SK-N-SH (cell line): ENCODE measurements around the gene KCNG4. TPM values are rescaled to one million over a fixed set of nuclear protein-coding genes. Genes with fewer than 3 reads are reported as not detected.

Experiments
- CTCF ChIA-PET: fragments of 300-600, 350-600 bp; formaldehyde crosslinking; extraction: SDS; loops from one replicate; lab custom pipeline; 2021; lab: Yijun Ruan, JAX
- POLR2A ChIA-PET: fragments of 350-600 bp; sonication (Branson Sonifier 250); formaldehyde crosslinking; extraction: SDS; loops from one replicate; lab custom pipeline; 2020; ENCODE audit warnings: antibody characterized with exemption, inconsistent platforms; lab: Yijun Ruan, JAX
- DNase-seq: peaks from one replicate; pipeline ENCODE4 v3.0.0; 2012
- H2AFZ ChIP-seq: fragments of 200-600 bp; sonication (generic); 2 replicates; pipeline ENCODE4 v1.8.1; 2016; ENCODE audit warnings: antibody characterized with exemption, mild to moderate bottlenecking, low read depth
- H3F3A ChIP-seq: fragments of 200-600 bp; sonication (generic); replicated peaks from 2 replicates; pipeline ENCODE3; 2016; ENCODE audit warnings: antibody characterized with exemption, mild to moderate bottlenecking; ENCODE audit not compliant: insufficient read depth
- H3K27ac ChIP-seq, 2 experiments: fragments of 200-500 bp in 1 of 2; fragments of 200-600 bp in 1 of 2; sonication (Bioruptor generic) in 1 of 2; sonication (generic), shearing (Covaris generic) in 1 of 2; 2 replicates each; pipeline versions ENCODE4 v1.5.1 to v1.6.1; 2014 to 2016; ENCODE audit warnings: low read depth in 2 of 2, inconsistent platforms in 1 of 2, low read length in 1 of 2, mild to moderate bottlenecking in 1 of 2, mixed read lengths in 1 of 2
- H3K27me3 ChIP-seq: fragments of 200-600 bp; sonication (generic), shearing (Covaris generic); 2 replicates; pipeline ENCODE4 v1.6.1; 2016; ENCODE audit warnings: mixed run types; ENCODE audit not compliant: insufficient read depth
- H3K36me3 ChIP-seq, 2 experiments: fragments of 200-500 bp in 1 of 2; fragments of 200-600 bp in 1 of 2; sonication (Bioruptor generic) in 1 of 2; sonication (generic) in 1 of 2; replicated peaks in 1 of 2; 2 replicates each; pipeline versions ENCODE3 to v1.5.1; 2014 to 2016; ENCODE audit warnings: low read length in 1 of 2, mild to moderate bottlenecking in 1 of 2; ENCODE audit not compliant: insufficient read depth in 2 of 2, control insufficient read depth in 1 of 2
- H3K4me1 ChIP-seq, 2 experiments: fragments of 200-500 bp in 1 of 2; fragments of 200-600 bp in 1 of 2; sonication (Bioruptor generic) in 1 of 2; sonication (generic), shearing (Covaris generic) in 1 of 2; 2 replicates each; pipeline versions ENCODE4 v1.5.1 to v1.6.1; 2014 to 2016; ENCODE audit warnings: low read depth in 1 of 2, low read length in 1 of 2, mixed run types in 1 of 2; ENCODE audit not compliant: insufficient read depth in 2 of 2, control insufficient read depth in 1 of 2
- H3K4me2 ChIP-seq: fragments of 200-600 bp; sonication (generic), shearing (Covaris generic); 2 replicates; pipeline ENCODE4 v1.6.1; 2017; ENCODE audit warnings: mixed run types
- H3K4me3 ChIP-seq, 2 experiments: fragments of 200-500 bp in 1 of 2; fragments of 200-600 bp in 1 of 2; sonication (Bioruptor generic) in 1 of 2; sonication (generic), shearing (Covaris generic) in 1 of 2; 2 replicates each; pipeline versions ENCODE4 v1.5.1 to v1.8.1; 2014 to 2016; ENCODE audit warnings: low read depth in 2 of 2, inconsistent platforms in 1 of 2, low read length in 1 of 2, mild to moderate bottlenecking in 1 of 2, mixed read lengths in 1 of 2, moderate library complexity in 1 of 2
- H3K79me2 ChIP-seq: fragments of 200-600 bp; sonication (generic); 2 replicates; pipeline ENCODE4 v1.8.1; 2017; ENCODE audit warnings: mild to moderate bottlenecking; ENCODE audit not compliant: insufficient read depth
- H3K9ac ChIP-seq: fragments of 200-600 bp; sonication (generic); 2 replicates; pipeline ENCODE4 v1.6.1; 2017; ENCODE audit warnings: mixed run types
- H3K9me2 ChIP-seq: fragments of 200-600 bp; sonication (generic); 2 replicates; pipeline ENCODE4 v1.6.1; 2017; ENCODE audit warnings: mixed run types
- H3K9me3 ChIP-seq: fragments of 200-600 bp; sonication (generic); 2 replicates; pipeline ENCODE4 v1.6.1; 2017; ENCODE audit warnings: mixed run types, mild to moderate bottlenecking, moderate library complexity
- H4K20me1 ChIP-seq: fragments of 200-600 bp; sonication (generic); 2 replicates; pipeline ENCODE4 v1.6.1; 2017; ENCODE audit warnings: mild to moderate bottlenecking, mixed run types; ENCODE audit not compliant: insufficient read depth
- CHD2 ChIP-seq: fragments of 150-350 bp; IDR thresholded peaks from 2 replicates; pipeline ENCODE4 v1.6.1; 2018; ENCODE audit warnings: low read length; ENCODE audit not compliant: partially characterized antibody
- EP300 ChIP-seq, 2 experiments: IDR thresholded peaks; 2 replicates each; pipeline versions ENCODE4 v1.4.0 to v1.6.1; 2012; ENCODE audit warnings: borderline replicate concordance in 1 of 2, low read depth in 1 of 2, low read length in 1 of 2
- GABPA ChIP-seq: IDR thresholded peaks from 2 replicates; pipeline ENCODE4 v1.4.0; 2012; ENCODE audit warnings: low read depth, mild to moderate bottlenecking
- JUND ChIP-seq: IDR thresholded peaks from 2 replicates; pipeline ENCODE4 v1.4.0; 2012
- MXI1 ChIP-seq: IDR thresholded peaks from 2 replicates; pipeline ENCODE4 v1.6.1; 2012; ENCODE audit warnings: mild to moderate bottlenecking, low read depth, low read length, improper control_type of control experiment
- NRF1 ChIP-seq: IDR thresholded peaks from 2 replicates; pipeline ENCODE4 v1.6.1; 2012; ENCODE audit warnings: low read depth, mild to moderate bottlenecking, low read length
- RAD21 ChIP-seq: IDR thresholded peaks from 2 replicates; pipeline ENCODE4 v1.6.1; 2012; ENCODE audit warnings: mild to moderate bottlenecking, low read length
- RCOR1 ChIP-seq: fragments of 150-350 bp; IDR thresholded peaks from 2 replicates; pipeline ENCODE4 v1.6.1; 2017; ENCODE audit warnings: antibody characterized with exemption, low read length
- SMC3 ChIP-seq: IDR thresholded peaks from 2 replicates; pipeline ENCODE4 v1.6.1; 2012; ENCODE audit warnings: low read depth, low read length, improper control_type of control experiment
- WGBS: methylation state at CpG from one replicate; pipeline ENCODE4 v1.1.6; 2017; ENCODE audit warnings: low lambda C conversion rate; 5-methylcytosine and 5-hydroxymethylcytosine counted together
- polyA plus RNA-seq, 3 experiments: library from polyadenylated mRNA; depleted of rRNA; stranded (reverse); fragments of >200 nt; gene quantifications; 2 replicates each; pipeline ENCODE4 v1.2.3, GENCODE V29; 2012
- TF ChIP-seq, protein P1 (sequence below): fragments of 200-600 bp; sonication (generic); IDR thresholded peaks from 2 replicates; pipeline ENCODE4 v1.6.1; 2017; ENCODE audit warnings: antibody characterized with exemption, mild to moderate bottlenecking, moderate library complexity
- TF ChIP-seq, protein P2 (sequence below): IDR thresholded peaks from 2 replicates; pipeline ENCODE4 v1.4.0; 2012; ENCODE audit warnings: low read depth
- TF ChIP-seq, protein P3 (sequence below): IDR thresholded peaks from 2 replicates; pipeline ENCODE4; 2012
- TF ChIP-seq, protein P4 (sequence below): IDR thresholded peaks from 2 replicates; pipeline ENCODE4 v1.4.0; 2012; ENCODE audit warnings: low read depth, borderline replicate concordance

KCNG4 gene
- polyA plus RNA-seq, 1 of the 3 experiments (the other 2 are of a cell fraction): not detected

DNA sequence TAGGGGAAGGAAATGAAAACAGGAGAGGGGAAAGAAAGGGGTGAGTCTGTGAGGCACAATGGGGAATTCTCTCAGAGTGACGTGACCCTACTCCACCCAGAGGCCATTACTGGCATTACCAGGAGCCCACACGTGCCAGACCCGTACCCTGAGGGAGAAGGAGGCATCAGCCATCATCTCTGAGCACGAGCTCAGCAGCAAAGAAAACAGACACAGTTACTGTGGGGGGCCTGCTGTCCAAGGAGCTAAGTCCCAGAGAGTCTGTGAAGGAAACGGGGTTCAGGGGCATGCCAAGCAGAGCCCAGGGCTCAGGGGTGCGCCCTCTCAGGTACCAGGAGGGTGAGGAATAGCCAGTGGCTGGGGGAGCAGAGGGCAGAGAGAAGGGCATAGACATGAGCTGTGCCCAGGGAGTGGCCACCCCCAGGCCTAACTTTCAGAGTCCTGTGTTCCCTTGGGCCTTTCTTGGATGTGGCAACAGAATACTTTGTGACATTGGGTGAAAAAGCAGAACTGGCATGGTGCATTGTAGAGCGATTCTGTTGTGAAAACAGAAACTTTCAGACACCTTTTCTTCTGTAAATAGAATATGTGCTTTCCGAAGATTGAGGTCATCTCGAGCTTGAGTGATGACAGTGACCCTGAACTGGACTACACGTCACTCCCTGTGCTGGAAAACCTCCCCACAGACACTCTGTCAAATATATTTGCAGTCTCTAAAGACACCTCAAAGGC lies 64.3 kb downstream of the KCNG4 start:
- peaks cover 0 to 21% of the 10 kb centered on the region in 2 experiments for H3K36me3 ChIP-seq
- H3K4me3 ChIP-seq: no peak overlapping the region
- H3K4me2 ChIP-seq: no peak overlapping the region
- 0 out of 2 replicates have a peak, but pooled peaks cover 5% of the 10 kb centered on the region for H4K20me1 ChIP-seq
- H3K27me3 ChIP-seq: no peaks in the 10 kb centered on the region
- no peaks in the 10 kb centered on the region for H3K9me2 ChIP-seq
- WGBS: 33% methylated on average over 9 of the region's 10 CpGs
- no peak overlapping the region for H3K27ac ChIP-seq
- H3F3A ChIP-seq: no peaks in the 10 kb centered on the region
- no peaks in the 10 kb centered on the region for H3K9me3 ChIP-seq
- no peak overlapping the region for H3K9ac ChIP-seq
- no peaks in the 10 kb centered on the region for H3K79me2 ChIP-seq
- DNase-seq: peak; percentile 91
- POLR2A ChIA-PET: interaction anchor here (1.2 kb wide), 1 partner anchor 12 kb away, joined by 4 read pairs; the partner anchor contains the start of gene TAF1C
- peaks cover 0 to 7% of the 10 kb centered on the region in 2 experiments; a peak in 1 of 4 replicates for H3K4me1 ChIP-seq
- no peak for TF ChIP-seq JUND
- no peak for TF ChIP-seq GABPA
- TF ChIP-seq SMC3: peak; percentile 74
- TF ChIP-seq, protein P1, sequence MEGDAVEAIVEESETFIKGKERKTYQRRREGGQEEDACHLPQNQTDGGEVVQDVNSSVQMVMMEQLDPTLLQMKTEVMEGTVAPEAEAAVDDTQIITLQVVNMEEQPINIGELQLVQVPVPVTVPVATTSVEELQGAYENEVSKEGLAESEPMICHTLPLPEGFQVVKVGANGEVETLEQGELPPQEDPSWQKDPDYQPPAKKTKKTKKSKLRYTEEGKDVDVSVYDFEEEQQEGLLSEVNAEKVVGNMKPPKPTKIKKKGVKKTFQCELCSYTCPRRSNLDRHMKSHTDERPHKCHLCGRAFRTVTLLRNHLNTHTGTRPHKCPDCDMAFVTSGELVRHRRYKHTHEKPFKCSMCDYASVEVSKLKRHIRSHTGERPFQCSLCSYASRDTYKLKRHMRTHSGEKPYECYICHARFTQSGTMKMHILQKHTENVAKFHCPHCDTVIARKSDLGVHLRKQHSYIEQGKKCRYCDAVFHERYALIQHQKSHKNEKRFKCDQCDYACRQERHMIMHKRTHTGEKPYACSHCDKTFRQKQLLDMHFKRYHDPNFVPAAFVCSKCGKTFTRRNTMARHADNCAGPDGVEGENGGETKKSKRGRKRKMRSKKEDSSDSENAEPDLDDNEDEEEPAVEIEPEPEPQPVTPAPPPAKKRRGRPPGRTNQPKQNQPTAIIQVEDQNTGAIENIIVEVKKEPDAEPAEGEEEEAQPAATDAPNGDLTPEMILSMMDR: peak; percentile 78
- peak; percentile 18 for TF ChIP-seq CHD2
- TF ChIP-seq, protein P2, sequence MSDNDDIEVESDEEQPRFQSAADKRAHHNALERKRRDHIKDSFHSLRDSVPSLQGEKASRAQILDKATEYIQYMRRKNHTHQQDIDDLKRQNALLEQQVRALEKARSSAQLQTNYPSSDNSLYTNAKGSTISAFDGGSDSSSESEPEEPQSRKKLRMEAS: peak; percentile 69
- TF ChIP-seq, protein P3, sequence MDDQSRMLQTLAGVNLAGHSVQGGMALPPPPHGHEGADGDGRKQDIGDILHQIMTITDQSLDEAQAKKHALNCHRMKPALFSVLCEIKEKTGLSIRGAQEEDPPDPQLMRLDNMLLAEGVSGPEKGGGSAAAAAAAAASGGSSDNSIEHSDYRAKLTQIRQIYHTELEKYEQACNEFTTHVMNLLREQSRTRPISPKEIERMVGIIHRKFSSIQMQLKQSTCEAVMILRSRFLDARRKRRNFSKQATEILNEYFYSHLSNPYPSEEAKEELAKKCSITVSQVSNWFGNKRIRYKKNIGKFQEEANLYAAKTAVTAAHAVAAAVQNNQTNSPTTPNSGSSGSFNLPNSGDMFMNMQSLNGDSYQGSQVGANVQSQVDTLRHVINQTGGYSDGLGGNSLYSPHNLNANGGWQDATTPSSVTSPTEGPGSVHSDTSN: no peak
- peak; percentile 59; the same call in 1 of the 2 replicates for TF ChIP-seq RCOR1
- TF ChIP-seq EP300 (IDR thresholded peaks at IDR 0.05; ENCODE audit: borderline replicate concordance in 1 of 2, low read depth in 1 of 2, low read length in 1 of 2): no peak
- TF ChIP-seq, protein P4, sequence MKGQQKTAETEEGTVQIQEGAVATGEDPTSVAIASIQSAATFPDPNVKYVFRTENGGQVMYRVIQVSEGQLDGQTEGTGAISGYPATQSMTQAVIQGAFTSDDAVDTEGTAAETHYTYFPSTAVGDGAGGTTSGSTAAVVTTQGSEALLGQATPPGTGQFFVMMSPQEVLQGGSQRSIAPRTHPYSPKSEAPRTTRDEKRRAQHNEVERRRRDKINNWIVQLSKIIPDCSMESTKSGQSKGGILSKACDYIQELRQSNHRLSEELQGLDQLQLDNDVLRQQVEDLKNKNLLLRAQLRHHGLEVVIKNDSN: peak; percentile 7; the same call in 1 of the 2 replicates
- TF ChIP-seq MXI1: peak; percentile 95
- TF ChIP-seq NRF1: no peak
- peak; percentile 91 for TF ChIP-seq RAD21
- H2AFZ ChIP-seq: no peak overlapping the region
- CTCF ChIA-PET: interaction anchor here (0.6 to 9.0 kb wide), 39 partner anchors 9 to 323 kb away, joined by 3 to 109 read pairs (median 5); partner anchors contain the start of genes ADAD2, DNAAF1, HSDL1 and MBTPS1
